HepG2 (cell line): ENCODE results near the gene KDM8. TPM values are rescaled to one million over a fixed set of nuclear protein-coding genes. Genes with fewer than 3 reads are reported as not detected.

ENCODE experiments used
- ATAC-seq: fragments of 200-7000 bp; cut with Tn5 transposase; 3 replicates; pipeline ENCODE4 v1.9.1; 2020; ENCODE audit warnings: mild to moderate bottlenecking, moderate library complexity
- BruUV-seq: library from RNA; stranded (reverse); fragments of 400-500 nt; replicated peaks from 2 replicates; lab custom pipeline; 2021; lab: Mats Ljungman, UMichigan
- CTCF ChIA-PET: fragments of 300-600 bp; formaldehyde crosslinking; extraction: SDS; loops from one replicate; lab custom pipeline; 2021; ENCODE audit warnings: low total read pairs, inconsistent platforms, low intra/inter-chr PET ratio; lab: Yijun Ruan, JAX
- POLR2A ChIA-PET: fragments of 350-600 bp; sonication (Branson Sonifier 250); formaldehyde crosslinking; loops from one replicate; lab custom pipeline; 2020; ENCODE audit warnings: antibody characterized with exemption, inconsistent platforms; lab: Yijun Ruan, JAX
- DNase-seq: peaks from one replicate; pipeline ENCODE4 v3.0.0-alpha.2; 2015; ENCODE audit warnings: low spot score
- FAIRE-seq: peaks from 3 replicates; lab custom pipeline; 2011; peaks lifted over from hg19 to GRCh38; lab: Jason Lieb, UNC
- H2AFZ ChIP-seq: one replicate; pipeline ENCODE4 v1.6.1; 2011; ENCODE audit warnings: low read length, inconsistent platforms
- H3K27ac ChIP-seq: fragments of 300-600 bp; 3 replicates; pipeline ENCODE4 v1.8.0; 2011; ENCODE audit warnings: mixed run types, mild to moderate bottlenecking, mixed read lengths, low read length, inconsistent platforms; ENCODE audit not compliant: insufficient read depth; ENCODE audit errors: extremely low read length
- H3K27me3 ChIP-seq, 2 experiments: fragments of 200-600 bp in 1 of 2; 2 replicates in 1 of 2; 3 replicates in 1 of 2; pipeline versions ENCODE4 v1.6.0 to v1.8.0; 2011; ENCODE audit warnings: low read length in 2 of 2, mild to moderate bottlenecking in 2 of 2, moderate library complexity in 2 of 2, inconsistent platforms in 1 of 2; ENCODE audit not compliant: insufficient read depth in 2 of 2, control insufficient read depth in 1 of 2
- H3K36me3 ChIP-seq, 2 experiments: fragments of 200-600 bp in 1 of 2; replicated peaks in 1 of 2; 2 replicates in 1 of 2; 3 replicates in 1 of 2; pipeline versions ENCODE4 v1.5.1 to v1.8.0; 2011; ENCODE audit warnings: low read length in 2 of 2, inconsistent platforms in 1 of 2; ENCODE audit not compliant: insufficient read depth in 2 of 2, control insufficient read depth in 1 of 2
- H3K4me1 ChIP-seq: 2 replicates; pipeline ENCODE4 v1.5.1; 2012; ENCODE audit warnings: low read length, inconsistent platforms; ENCODE audit not compliant: insufficient read depth
- H3K4me2 ChIP-seq: 2 replicates; pipeline ENCODE4 v1.6.0; 2011; ENCODE audit warnings: low read depth, low read length, inconsistent platforms
- H3K4me3 ChIP-seq, 3 experiments: fragments of 200-600 bp in 1 of 3; sonication (generic), shearing (Covaris generic) in 1 of 3; replicated peaks in 1 of 3; 2 replicates each; pipeline ENCODE4 v1.5.1; 2011 to 2016; ENCODE audit warnings: low read length in 3 of 3, inconsistent platforms in 2 of 3, low read depth in 2 of 3, mild to moderate bottlenecking in 2 of 3, control low read depth in 1 of 3, mixed read lengths in 1 of 3; ENCODE audit not compliant: insufficient read depth in 1 of 3
- H3K79me2 ChIP-seq: one replicate; pipeline ENCODE4 v1.6.1; 2011; ENCODE audit warnings: low read length, inconsistent platforms; ENCODE audit not compliant: insufficient read depth
- H3K9ac ChIP-seq: 2 replicates; pipeline ENCODE4 v1.6.0; 2011; ENCODE audit warnings: mild to moderate bottlenecking, low read depth, low read length, inconsistent platforms; ENCODE audit not compliant: insufficient read depth
- H3K9me3 ChIP-seq: 2 replicates; pipeline ENCODE4 v1.5.1; 2012; ENCODE audit warnings: mild to moderate bottlenecking, low read length
- H4K20me1 ChIP-seq: 2 replicates; pipeline ENCODE4 v1.6.0; 2011; ENCODE audit warnings: inconsistent platforms, mild to moderate bottlenecking, low read length, moderate library complexity; ENCODE audit not compliant: insufficient read depth
- AFF4 ChIP-seq: sonication (generic); formaldehyde crosslinking; IDR thresholded peaks from 2 replicates; pipeline ENCODE4 v1.4.0; 2020; ENCODE audit warnings: missing genetic modification reagents
- CEBPZ ChIP-seq: IDR thresholded peaks from 2 replicates; pipeline ENCODE4 v1.6.1; 2012; ENCODE audit warnings: low read length, improper control_type of control experiment
- GATAD2A ChIP-seq: IDR thresholded peaks from 2 replicates; pipeline ENCODE4 v1.6.1; 2016
- TAF1 ChIP-seq: sonication (generic); formaldehyde crosslinking; IDR thresholded peaks from 2 replicates; pipeline ENCODE4 v1.4.0; 2020; ENCODE audit warnings: missing genetic modification reagents
- TFDP1 ChIP-seq: IDR thresholded peaks from 2 replicates; pipeline ENCODE4 v1.6.1; 2016; ENCODE audit warnings: missing compliant biosample characterization, missing genetic modification reagents, borderline replicate concordance
- ZIK1 ChIP-seq: sonication (generic); formaldehyde crosslinking; IDR thresholded peaks from 2 replicates; pipeline ENCODE4 v1.5.0; 2020; ENCODE audit warnings: mild to moderate bottlenecking, low read depth, missing genetic modification reagents, borderline replicate concordance
- WGBS: methylation state at CpG from one replicate; pipeline ENCODE4 v1.1.6; 2017; ENCODE audit warnings: low lambda C conversion rate; 5-methylcytosine and 5-hydroxymethylcytosine counted together
- in situ Hi-C: cut with HindIII; loops from 2 replicates; pipeline ENCODE4 v1.10.0; 2017; ENCODE audit warnings: low pct_unique_long_range_greater_than_20kb; ENCODE audit not compliant: extremely low pct_ligation_motif_present
- intact Hi-C: fragments of 100-400 bp; cut with micrococcal nuclease; formaldehyde crosslinking; loops from one replicate; pipeline ENCODE4 v1.10.0; 2022; ENCODE audit not compliant: unreplicated experiment
- polyA plus RNA-seq, 8 experiments: library from polyadenylated mRNA; depleted of rRNA in 3 of 8; stranded (reverse) in 7 of 8; unstranded in 1 of 8; fragments of >200 nt; fragmentation: Illumina TruSeq in 4 of 8; extraction: Trizol in 4 of 8; gene quantifications; 2 replicates each; pipeline versions ENCODE4 v1.2.1 to v1.2.3, GENCODE V29; 2011 to 2016; ENCODE audit warnings: low read depth in 4 of 8, missing spikeins in 1 of 8, mixed read lengths in 1 of 8; ENCODE audit not compliant: insufficient read depth in 1 of 8
- total RNA-seq, 5 experiments: library from RNA; depleted of rRNA; stranded (reverse); fragments of >200 nt; fragmentation: Illumina TruSeq; extraction: Trizol; gene quantifications; 2 replicates each; pipeline ENCODE4 v1.2.3, GENCODE V29; 2016; ENCODE audit warnings: low read depth in 1 of 5

The KDM8 gene
- total and polyA plus RNA-seq, 2 of the 13 experiments (the other 11 are each of a cell fraction or from before 2014, with no cell fraction given) = 3.3 to 8.6 TPM

GRCh38 chr16:27199235-27199586 is 4.1 kb upstream of the KDM8 start:
- in situ Hi-C loops = no loop called here
- no TSS peak for BruUV-seq
- Histone ChIP-seq H4K20me1 (no peaks in the 10 kb centered on the region), H3K36me3 (no peaks in the 10 kb centered on the region), H3K4me3 (no peak overlapping the region), H3K9ac (no peak overlapping the region), H3K4me1 (peaks cover 22% of the 10 kb centered on the region), H2AFZ (peak overlapping the region; percentile 8), H3K9me3 (no peaks in the 10 kb centered on the region), H3K4me2 (peak overlapping the region; percentile 25; the same call in 1 of the 2 replicates), H3K79me2 (no peaks in the 10 kb centered on the region), H3K27ac (no peak overlapping the region), H3K27me3 (no peaks in the 10 kb centered on the region; a peak in 1 of 5 replicates)
- 54% methylated on average over 3 of the region's 3 CpGs for WGBS
- POLR2A ChIA-PET = no interaction called here
- intact Hi-C loops = no loop called here
- FAIRE-seq (no peak), ATAC-seq (no peak), DNase-seq (no peak)
- CTCF ChIA-PET = no interaction called here
- TF ChIP-seq GATAD2A (CRISPR knock-in tag) = no peak
- no peak for TF ChIP-seq ZIK1 (CRISPR knock-in tag)
- TF ChIP-seq AFF4 (CRISPR knock-in tag) = no peak
- TF ChIP-seq TAF1 (CRISPR knock-in tag) = no peak
- no peak for TF ChIP-seq CEBPZ
- TF ChIP-seq TFDP1 (CRISPR knock-in tag) = no peak
